IPS-11a (cell line): Measurements from ENCODE around the gene KIFAP3.
"Not testable (repeated sequence)": the region's sequence is repeated elsewhere in the genome, so short reads cannot be mapped to it uniquely, and the experiment has no call there.

Source experiments
- H3K4me3 ChIP-seq: one replicate; pipeline ENCODE4 v1.5.1; 2013; ENCODE audit warnings: low read depth, low read length, control low read depth

Gene KIFAP3

GRCh38 chr1:169892176-169892926 is 182.1 kb downstream of the KIFAP3 start:
- H3K4me3 ChIP-seq: peak overlapping the region; percentile 75

GRCh38 chr1:169891539-169891885 is 183.0 kb downstream of the KIFAP3 start:
- H3K4me3 ChIP-seq: no peak overlapping the region

- H3K4me3 ChIP-seq: no peak overlapping the region
Measured at GRCh38 chr1:169890761-169891538, 183.5 kb downstream of the KIFAP3 start.

GRCh38 chr1:169889871-169890270 is 184.6 kb downstream of the KIFAP3 start:
- no peak overlapping the region for H3K4me3 ChIP-seq

- H3K4me3 ChIP-seq: no peak overlapping the region
Measured at GRCh38 chr1:169886931-169887330, 187.6 kb downstream of the KIFAP3 start.

GRCh38 chr1:169886422-169886821 is 188.1 kb downstream of the KIFAP3 start:
- no peak overlapping the region for H3K4me3 ChIP-seq

- no peak overlapping the region for H3K4me3 ChIP-seq
Measured at GRCh38 chr1:169885207-169885606, 189.3 kb downstream of the KIFAP3 start.

- H3K4me3 ChIP-seq: no peak overlapping the region
Measured at GRCh38 chr1:169884634-169885033, 189.9 kb downstream of the KIFAP3 start.

GRCh38 chr1:169882039-169882511 is 192.4 kb downstream of the KIFAP3 start:
- H3K4me3 ChIP-seq: no peak overlapping the region

GRCh38 chr1:169879034-169879840 is 195.3 kb downstream of the KIFAP3 start:
- H3K4me3 ChIP-seq: no peak overlapping the region

GRCh38 chr1:169878498-169878897 is 196.0 kb downstream of the KIFAP3 start:
- no peak overlapping the region for H3K4me3 ChIP-seq

- no peak overlapping the region for H3K4me3 ChIP-seq
Measured at GRCh38 chr1:169877800-169878491, 196.5 kb downstream of the KIFAP3 start.

GRCh38 chr1:169874229-169874628 is 200.3 kb downstream of the KIFAP3 start:
- no peak overlapping the region for H3K4me3 ChIP-seq

- H3K4me3 ChIP-seq: no peak overlapping the region
Measured at GRCh38 chr1:169873582-169874199, 200.8 kb downstream of the KIFAP3 start.

- no peak overlapping the region for H3K4me3 ChIP-seq
Measured at GRCh38 chr1:169872906-169873305, 201.6 kb downstream of the KIFAP3 start.

GRCh38 chr1:169871988-169872387 is 202.5 kb downstream of the KIFAP3 start:
- not testable (repeated sequence) for H3K4me3 ChIP-seq
